HepG2 (cell line): ENCODE measurements around the gene AGPAT3. TPM values are rescaled to one million over a fixed set of nuclear protein-coding genes. Genes with fewer than 3 reads are reported as not detected.

Experiments
- CEBPB ChIP-seq: IDR thresholded peaks from 2 replicates; pipeline ENCODE4 v1.6.1; 2011; ENCODE audit warnings: low read depth, low read length, improper control_type of control experiment, borderline replicate concordance
- GATAD2A ChIP-seq: IDR thresholded peaks from 2 replicates; pipeline ENCODE4 v1.6.1; 2016
- IKZF1 ChIP-seq: fragments of 450-650 bp; IDR thresholded peaks from 2 replicates; pipeline ENCODE4 v1.7.1; 2016
- IRF2 ChIP-seq: IDR thresholded peaks from 2 replicates; pipeline ENCODE4 v1.6.1; 2018; ENCODE audit warnings: missing genetic modification reagents, missing compliant biosample characterization
- MEF2D ChIP-seq: sonication (generic); formaldehyde crosslinking; IDR thresholded peaks from 2 replicates; pipeline ENCODE4 v1.5.1; 2020; ENCODE audit warnings: mild to moderate bottlenecking, missing genetic modification reagents
- RFX1 ChIP-seq: fragments of 450-650 bp; IDR thresholded peaks from 2 replicates; pipeline ENCODE4 v1.6.1; 2017
- ZFP90 ChIP-seq: sonication (generic); formaldehyde crosslinking; IDR thresholded peaks from 2 replicates; pipeline ENCODE4 v1.8.0; 2022; ENCODE audit warnings: missing genetic modification reagents, mild to moderate bottlenecking, inconsistent platforms, borderline replicate concordance
- ZNF121 ChIP-seq: sonication (generic); formaldehyde crosslinking; IDR thresholded peaks from 2 replicates; pipeline ENCODE4 v1.5.0; 2020; ENCODE audit warnings: mild to moderate bottlenecking, missing genetic modification reagents
- ZNF792 ChIP-seq: IDR thresholded peaks from 2 replicates; pipeline ENCODE4 v1.6.1; 2016
- ZNF891 ChIP-seq: sonication (generic); formaldehyde crosslinking; IDR thresholded peaks from 2 replicates; pipeline ENCODE4 v1.5.0; 2020; ENCODE audit warnings: mild to moderate bottlenecking, missing genetic modification reagents
- polyA plus RNA-seq, 8 experiments: library from polyadenylated mRNA; depleted of rRNA in 3 of 8; stranded (reverse) in 7 of 8; unstranded in 1 of 8; fragments of >200 nt; fragmentation: Illumina TruSeq in 4 of 8; extraction: Trizol in 4 of 8; gene quantifications; 2 replicates each; pipeline versions ENCODE4 v1.2.1 to v1.2.3, GENCODE V29; 2011 to 2016; ENCODE audit warnings: low read depth in 4 of 8, missing spikeins in 1 of 8, mixed read lengths in 1 of 8; ENCODE audit not compliant: insufficient read depth in 1 of 8
- total RNA-seq, 5 experiments: library from RNA; depleted of rRNA; stranded (reverse); fragments of >200 nt; fragmentation: Illumina TruSeq; extraction: Trizol; gene quantifications; 2 replicates each; pipeline ENCODE4 v1.2.3, GENCODE V29; 2016; ENCODE audit warnings: low read depth in 1 of 5
- TF ChIP-seq, protein P1 (sequence below): sonication (generic); formaldehyde crosslinking; IDR thresholded peaks from 2 replicates; pipeline ENCODE4 v1.4.0; 2020; ENCODE audit warnings: missing genetic modification reagents, borderline replicate concordance
- TF ChIP-seq, protein P2 (sequence below): IDR thresholded peaks from 2 replicates; pipeline ENCODE4 v1.6.1; 2016; ENCODE audit warnings: low read depth
- TF ChIP-seq, protein P3 (sequence below): sonication (generic); formaldehyde crosslinking; IDR thresholded peaks from 2 replicates; pipeline ENCODE4 v1.8.1; 2023; ENCODE audit warnings: missing genetic modification reagents, inconsistent platforms, borderline replicate concordance
- TF ChIP-seq, protein P4 (sequence below): sonication (generic); formaldehyde crosslinking; IDR thresholded peaks from 2 replicates; pipeline ENCODE4 v1.4.0; 2020; ENCODE audit warnings: mild to moderate bottlenecking, missing genetic modification reagents
- TF ChIP-seq, protein P5 (sequence below): sonication (generic); formaldehyde crosslinking; IDR thresholded peaks from 2 replicates; pipeline ENCODE4 v1.4.0; 2020; ENCODE audit warnings: low read depth, mild to moderate bottlenecking, missing genetic modification reagents

Gene AGPAT3
- total and polyA plus RNA-seq, 2 of the 13 experiments (the other 11 are each of a cell fraction or from before 2014, with no cell fraction given), result 32.2 to 54.4 TPM

DNA sequence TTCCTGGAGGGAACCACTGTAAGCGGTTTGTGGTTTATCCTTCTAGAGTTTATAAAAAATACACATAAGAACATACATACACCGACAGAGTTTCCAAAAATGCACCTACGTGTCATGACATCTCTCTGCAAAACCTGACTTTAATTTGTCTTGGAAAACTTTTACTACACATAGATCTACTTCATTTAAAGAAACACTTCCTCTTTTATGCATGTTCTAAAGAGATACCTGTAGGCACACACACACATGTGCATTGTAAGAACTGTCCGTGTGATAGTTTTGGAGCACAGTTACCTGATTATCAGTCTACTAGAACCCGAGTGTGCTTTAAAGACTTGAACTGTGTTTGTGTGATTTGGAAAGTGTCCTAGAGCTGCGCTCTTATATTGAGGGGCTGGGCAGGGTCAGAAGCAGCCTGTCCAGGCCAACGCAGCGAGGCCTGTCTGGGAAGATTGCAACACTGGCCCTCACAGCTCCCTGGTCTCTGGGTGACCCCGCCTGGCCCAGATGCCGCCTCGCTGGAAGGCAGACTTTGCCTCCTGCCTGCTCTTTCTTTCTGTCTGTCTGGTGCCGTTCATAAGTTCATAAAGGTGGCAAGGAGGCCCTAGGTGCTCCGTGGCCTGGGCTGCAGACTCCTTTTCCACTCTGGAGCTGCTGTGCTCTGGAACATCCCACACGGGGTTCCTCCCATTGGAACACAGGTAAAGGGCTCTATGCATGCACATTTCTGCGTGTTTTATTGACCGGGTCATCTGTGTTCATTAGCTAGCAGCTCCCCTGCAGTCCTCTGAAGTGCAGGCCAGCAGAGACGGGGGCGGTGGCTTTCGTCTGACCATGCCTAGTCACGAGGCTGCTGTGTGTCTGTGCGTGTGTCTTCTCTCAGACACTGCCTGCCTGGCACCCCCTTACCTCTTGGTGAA lies 46.3 kb downstream of the AGPAT3 start (continued):
- TF ChIP-seq, protein P1, sequence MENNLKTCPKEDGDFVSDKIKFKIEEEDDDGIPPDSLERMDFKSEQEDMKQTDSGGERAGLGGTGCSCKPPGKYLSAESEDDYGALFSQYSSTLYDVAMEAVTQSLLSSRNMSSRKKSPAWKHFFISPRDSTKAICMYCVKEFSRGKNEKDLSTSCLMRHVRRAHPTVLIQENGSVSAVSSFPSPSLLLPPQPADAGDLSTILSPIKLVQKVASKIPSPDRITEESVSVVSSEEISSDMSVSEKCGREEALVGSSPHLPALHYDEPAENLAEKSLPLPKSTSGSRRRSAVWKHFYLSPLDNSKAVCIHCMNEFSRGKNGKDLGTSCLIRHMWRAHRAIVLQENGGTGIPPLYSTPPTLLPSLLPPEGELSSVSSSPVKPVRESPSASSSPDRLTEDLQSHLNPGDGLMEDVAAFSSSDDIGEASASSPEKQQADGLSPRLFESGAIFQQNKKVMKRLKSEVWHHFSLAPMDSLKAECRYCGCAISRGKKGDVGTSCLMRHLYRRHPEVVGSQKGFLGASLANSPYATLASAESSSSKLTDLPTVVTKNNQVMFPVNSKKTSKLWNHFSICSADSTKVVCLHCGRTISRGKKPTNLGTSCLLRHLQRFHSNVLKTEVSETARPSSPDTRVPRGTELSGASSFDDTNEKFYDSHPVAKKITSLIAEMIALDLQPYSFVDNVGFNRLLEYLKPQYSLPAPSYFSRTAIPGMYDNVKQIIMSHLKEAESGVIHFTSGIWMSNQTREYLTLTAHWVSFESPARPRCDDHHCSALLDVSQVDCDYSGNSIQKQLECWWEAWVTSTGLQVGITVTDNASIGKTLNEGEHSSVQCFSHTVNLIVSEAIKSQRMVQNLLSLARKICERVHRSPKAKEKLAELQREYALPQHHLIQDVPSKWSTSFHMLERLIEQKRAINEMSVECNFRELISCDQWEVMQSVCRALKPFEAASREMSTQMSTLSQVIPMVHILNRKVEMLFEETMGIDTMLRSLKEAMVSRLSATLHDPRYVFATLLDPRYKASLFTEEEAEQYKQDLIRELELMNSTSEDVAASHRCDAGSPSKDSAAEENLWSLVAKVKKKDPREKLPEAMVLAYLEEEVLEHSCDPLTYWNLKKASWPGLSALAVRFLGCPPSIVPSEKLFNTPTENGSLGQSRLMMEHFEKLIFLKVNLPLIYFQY, result peak; percentile 54; the same call in 1 of the 2 replicates
- TF ChIP-seq, protein P2, sequence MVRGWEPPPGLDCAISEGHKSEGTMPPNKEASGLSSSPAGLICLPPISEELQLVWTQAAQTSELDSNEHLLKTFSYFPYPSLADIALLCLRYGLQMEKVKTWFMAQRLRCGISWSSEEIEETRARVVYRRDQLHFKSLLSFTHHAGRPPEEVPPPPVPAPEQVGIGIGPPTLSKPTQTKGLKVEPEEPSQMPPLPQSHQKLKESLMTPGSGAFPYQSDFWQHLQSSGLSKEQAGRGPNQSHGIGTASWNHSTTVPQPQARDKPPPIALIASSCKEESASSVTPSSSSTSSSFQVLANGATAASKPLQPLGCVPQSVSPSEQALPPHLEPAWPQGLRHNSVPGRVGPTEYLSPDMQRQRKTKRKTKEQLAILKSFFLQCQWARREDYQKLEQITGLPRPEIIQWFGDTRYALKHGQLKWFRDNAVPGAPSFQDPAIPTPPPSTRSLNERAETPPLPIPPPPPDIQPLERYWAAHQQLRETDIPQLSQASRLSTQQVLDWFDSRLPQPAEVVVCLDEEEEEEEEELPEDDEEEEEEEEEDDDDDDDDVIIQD (CRISPR knock-in tag), result peak; percentile 36; the same call in 1 of the 2 replicates
- TF ChIP-seq GATAD2A (CRISPR knock-in tag) (peak; percentile 51; the same call in 1 of the 2 replicates), CEBPB (peak; percentile 97), ZNF891 (CRISPR knock-in tag) (0 out of 2 replicates have a peak, but pooled peaks have one; percentile 59), IKZF1 (no peak), ZFP90 (CRISPR knock-in tag) (peak; percentile 37; the same call in 1 of the 2 replicates), ZNF792 (CRISPR knock-in tag) (peak; percentile 34; the same call in 1 of the 2 replicates), IRF2 (0 out of 2 replicates have a peak, but pooled peaks have one; percentile 63), MEF2D (CRISPR knock-in tag) (0 out of 2 replicates have a peak, but pooled peaks have one; percentile 33), RFX1 (no peak), ZNF121 (CRISPR knock-in tag) (peak; percentile 98)
- TF ChIP-seq, protein P3, sequence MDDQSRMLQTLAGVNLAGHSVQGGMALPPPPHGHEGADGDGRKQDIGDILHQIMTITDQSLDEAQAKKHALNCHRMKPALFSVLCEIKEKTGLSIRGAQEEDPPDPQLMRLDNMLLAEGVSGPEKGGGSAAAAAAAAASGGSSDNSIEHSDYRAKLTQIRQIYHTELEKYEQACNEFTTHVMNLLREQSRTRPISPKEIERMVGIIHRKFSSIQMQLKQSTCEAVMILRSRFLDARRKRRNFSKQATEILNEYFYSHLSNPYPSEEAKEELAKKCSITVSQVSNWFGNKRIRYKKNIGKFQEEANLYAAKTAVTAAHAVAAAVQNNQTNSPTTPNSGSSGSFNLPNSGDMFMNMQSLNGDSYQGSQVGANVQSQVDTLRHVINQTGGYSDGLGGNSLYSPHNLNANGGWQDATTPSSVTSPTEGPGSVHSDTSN (CRISPR knock-in tag), result no peak
- TF ChIP-seq, protein P4, sequence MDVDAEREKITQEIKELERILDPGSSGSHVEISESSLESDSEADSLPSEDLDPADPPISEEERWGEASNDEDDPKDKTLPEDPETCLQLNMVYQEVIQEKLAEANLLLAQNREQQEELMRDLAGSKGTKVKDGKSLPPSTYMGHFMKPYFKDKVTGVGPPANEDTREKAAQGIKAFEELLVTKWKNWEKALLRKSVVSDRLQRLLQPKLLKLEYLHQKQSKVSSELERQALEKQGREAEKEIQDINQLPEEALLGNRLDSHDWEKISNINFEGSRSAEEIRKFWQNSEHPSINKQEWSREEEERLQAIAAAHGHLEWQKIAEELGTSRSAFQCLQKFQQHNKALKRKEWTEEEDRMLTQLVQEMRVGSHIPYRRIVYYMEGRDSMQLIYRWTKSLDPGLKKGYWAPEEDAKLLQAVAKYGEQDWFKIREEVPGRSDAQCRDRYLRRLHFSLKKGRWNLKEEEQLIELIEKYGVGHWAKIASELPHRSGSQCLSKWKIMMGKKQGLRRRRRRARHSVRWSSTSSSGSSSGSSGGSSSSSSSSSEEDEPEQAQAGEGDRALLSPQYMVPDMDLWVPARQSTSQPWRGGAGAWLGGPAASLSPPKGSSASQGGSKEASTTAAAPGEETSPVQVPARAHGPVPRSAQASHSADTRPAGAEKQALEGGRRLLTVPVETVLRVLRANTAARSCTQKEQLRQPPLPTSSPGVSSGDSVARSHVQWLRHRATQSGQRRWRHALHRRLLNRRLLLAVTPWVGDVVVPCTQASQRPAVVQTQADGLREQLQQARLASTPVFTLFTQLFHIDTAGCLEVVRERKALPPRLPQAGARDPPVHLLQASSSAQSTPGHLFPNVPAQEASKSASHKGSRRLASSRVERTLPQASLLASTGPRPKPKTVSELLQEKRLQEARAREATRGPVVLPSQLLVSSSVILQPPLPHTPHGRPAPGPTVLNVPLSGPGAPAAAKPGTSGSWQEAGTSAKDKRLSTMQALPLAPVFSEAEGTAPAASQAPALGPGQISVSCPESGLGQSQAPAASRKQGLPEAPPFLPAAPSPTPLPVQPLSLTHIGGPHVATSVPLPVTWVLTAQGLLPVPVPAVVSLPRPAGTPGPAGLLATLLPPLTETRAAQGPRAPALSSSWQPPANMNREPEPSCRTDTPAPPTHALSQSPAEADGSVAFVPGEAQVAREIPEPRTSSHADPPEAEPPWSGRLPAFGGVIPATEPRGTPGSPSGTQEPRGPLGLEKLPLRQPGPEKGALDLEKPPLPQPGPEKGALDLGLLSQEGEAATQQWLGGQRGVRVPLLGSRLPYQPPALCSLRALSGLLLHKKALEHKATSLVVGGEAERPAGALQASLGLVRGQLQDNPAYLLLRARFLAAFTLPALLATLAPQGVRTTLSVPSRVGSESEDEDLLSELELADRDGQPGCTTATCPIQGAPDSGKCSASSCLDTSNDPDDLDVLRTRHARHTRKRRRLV (CRISPR knock-in tag), result no peak
- TF ChIP-seq, protein P5, sequence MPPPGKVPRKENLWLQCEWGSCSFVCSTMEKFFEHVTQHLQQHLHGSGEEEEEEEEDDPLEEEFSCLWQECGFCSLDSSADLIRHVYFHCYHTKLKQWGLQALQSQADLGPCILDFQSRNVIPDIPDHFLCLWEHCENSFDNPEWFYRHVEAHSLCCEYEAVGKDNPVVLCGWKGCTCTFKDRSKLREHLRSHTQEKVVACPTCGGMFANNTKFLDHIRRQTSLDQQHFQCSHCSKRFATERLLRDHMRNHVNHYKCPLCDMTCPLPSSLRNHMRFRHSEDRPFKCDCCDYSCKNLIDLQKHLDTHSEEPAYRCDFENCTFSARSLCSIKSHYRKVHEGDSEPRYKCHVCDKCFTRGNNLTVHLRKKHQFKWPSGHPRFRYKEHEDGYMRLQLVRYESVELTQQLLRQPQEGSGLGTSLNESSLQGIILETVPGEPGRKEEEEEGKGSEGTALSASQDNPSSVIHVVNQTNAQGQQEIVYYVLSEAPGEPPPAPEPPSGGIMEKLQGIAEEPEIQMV, result no peak; the same call in 1 of the 2 replicates
